Colonic mucosa (tissue), 4 donors: Measurements from ENCODE around the gene CDCA3. TPM values are rescaled to one million over a fixed set of nuclear protein-coding genes. Genes with fewer than 3 reads are reported as not detected.
A peak's percentile ranks its signal among the peaks of the same experiment; 100 is the strongest.
"Not testable (repeated sequence)": the region's sequence is repeated elsewhere in the genome, so short reads cannot be mapped to it uniquely, and the experiment has no call there.

ENCODE experiments used
- DNase-seq: peaks from one replicate; pipeline ENCODE4 v3.0.0-alpha.2; 2020
- H3K27ac ChIP-seq: fragments of 200-600 bp; one replicate; pipeline ENCODE4 v1.8.0; 2021
- H3K27me3 ChIP-seq: fragments of 200-600 bp; one replicate; pipeline ENCODE4 v1.8.0; 2021
- H3K36me3 ChIP-seq: fragments of 200-600 bp; one replicate; pipeline ENCODE4 v1.8.0; 2021
- H3K4me1 ChIP-seq: fragments of 200-600 bp; one replicate; pipeline ENCODE4 v1.8.0; 2021; ENCODE audit warnings: mild to moderate bottlenecking
- H3K4me3 ChIP-seq: fragments of 200-600 bp; one replicate; pipeline ENCODE4 v1.8.0; 2021
- H3K9ac ChIP-seq, 2 donors: one replicate each; pipeline ENCODE4 v1.7.0; 2013; ENCODE audit warnings: control low read depth in 2 of 2, low read depth in 2 of 2, low read length in 2 of 2
- H3K9me3 ChIP-seq: fragments of 200-600 bp; one replicate; pipeline ENCODE4 v1.8.0; 2021
- intact Hi-C: fragments of 100-400 bp; cut with DNase I; formaldehyde crosslinking; loops from one replicate; pipeline ENCODE4 v1.14.1; 2022
- total RNA-seq, 2 donors: library from RNA; stranded (reverse); fragmentation: NEBNext Ultra II Directional in 1 of 2; extraction: Animal tissue kit (Norgen Biotek cat#: 25700) in 1 of 2; gene quantifications; one replicate each; pipeline ENCODE4 v1.2.1, GENCODE V29; 2021
- TF ChIP-seq, protein P1 (sequence below): fragments of 200-600 bp; IDR thresholded peaks from one replicate; pipeline ENCODE4 v1.8.0; 2022; ENCODE audit warnings: antibody characterized with exemption, mild to moderate bottlenecking
- donor health status: healthy.
- donor health status: DM: no; HTN: no; CAD: no.
- donor health status: DM: no; HTN: no; CAD: no.

CDCA3 gene
- total RNA-seq, 2 donors from 2014 or later: 11.4 to 63.7 TPM

DNA sequence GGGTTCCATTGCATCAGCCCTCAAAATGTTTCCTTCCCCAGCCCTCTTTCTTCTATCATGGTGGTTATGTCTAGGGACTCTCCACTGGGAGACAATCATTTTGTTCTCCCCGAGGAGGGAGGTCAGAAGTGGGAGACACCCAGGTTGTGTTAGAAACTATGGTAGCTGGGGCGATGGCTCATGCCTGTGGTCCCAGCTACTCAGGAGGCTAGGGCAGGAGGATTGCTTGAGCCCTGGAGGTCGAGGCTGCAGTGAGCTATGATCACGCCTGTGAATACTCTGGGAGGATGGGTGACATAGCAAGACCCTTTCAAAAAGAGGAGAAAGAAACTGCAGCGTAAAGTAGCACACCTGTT is 40.5 kb upstream of the CDCA3 start:
- no peaks in the 10 kb centered on the region for H3K4me1 ChIP-seq
- H3K27ac ChIP-seq: peak overlapping the region; percentile 89
- no peaks in the 10 kb centered on the region for H3K36me3 ChIP-seq
- no peaks in the 10 kb centered on the region for H3K9me3 ChIP-seq
- intact Hi-C loops: no loop called here
- no peaks in the 10 kb centered on the region for H3K27me3 ChIP-seq
- H3K4me3 ChIP-seq: peak overlapping the region; percentile 32
- TF ChIP-seq, protein P1, sequence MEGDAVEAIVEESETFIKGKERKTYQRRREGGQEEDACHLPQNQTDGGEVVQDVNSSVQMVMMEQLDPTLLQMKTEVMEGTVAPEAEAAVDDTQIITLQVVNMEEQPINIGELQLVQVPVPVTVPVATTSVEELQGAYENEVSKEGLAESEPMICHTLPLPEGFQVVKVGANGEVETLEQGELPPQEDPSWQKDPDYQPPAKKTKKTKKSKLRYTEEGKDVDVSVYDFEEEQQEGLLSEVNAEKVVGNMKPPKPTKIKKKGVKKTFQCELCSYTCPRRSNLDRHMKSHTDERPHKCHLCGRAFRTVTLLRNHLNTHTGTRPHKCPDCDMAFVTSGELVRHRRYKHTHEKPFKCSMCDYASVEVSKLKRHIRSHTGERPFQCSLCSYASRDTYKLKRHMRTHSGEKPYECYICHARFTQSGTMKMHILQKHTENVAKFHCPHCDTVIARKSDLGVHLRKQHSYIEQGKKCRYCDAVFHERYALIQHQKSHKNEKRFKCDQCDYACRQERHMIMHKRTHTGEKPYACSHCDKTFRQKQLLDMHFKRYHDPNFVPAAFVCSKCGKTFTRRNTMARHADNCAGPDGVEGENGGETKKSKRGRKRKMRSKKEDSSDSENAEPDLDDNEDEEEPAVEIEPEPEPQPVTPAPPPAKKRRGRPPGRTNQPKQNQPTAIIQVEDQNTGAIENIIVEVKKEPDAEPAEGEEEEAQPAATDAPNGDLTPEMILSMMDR: no peak
- no peak for DNase-seq
- H3K9ac ChIP-seq: peak overlapping the region; percentile 81 to 83

DNA sequence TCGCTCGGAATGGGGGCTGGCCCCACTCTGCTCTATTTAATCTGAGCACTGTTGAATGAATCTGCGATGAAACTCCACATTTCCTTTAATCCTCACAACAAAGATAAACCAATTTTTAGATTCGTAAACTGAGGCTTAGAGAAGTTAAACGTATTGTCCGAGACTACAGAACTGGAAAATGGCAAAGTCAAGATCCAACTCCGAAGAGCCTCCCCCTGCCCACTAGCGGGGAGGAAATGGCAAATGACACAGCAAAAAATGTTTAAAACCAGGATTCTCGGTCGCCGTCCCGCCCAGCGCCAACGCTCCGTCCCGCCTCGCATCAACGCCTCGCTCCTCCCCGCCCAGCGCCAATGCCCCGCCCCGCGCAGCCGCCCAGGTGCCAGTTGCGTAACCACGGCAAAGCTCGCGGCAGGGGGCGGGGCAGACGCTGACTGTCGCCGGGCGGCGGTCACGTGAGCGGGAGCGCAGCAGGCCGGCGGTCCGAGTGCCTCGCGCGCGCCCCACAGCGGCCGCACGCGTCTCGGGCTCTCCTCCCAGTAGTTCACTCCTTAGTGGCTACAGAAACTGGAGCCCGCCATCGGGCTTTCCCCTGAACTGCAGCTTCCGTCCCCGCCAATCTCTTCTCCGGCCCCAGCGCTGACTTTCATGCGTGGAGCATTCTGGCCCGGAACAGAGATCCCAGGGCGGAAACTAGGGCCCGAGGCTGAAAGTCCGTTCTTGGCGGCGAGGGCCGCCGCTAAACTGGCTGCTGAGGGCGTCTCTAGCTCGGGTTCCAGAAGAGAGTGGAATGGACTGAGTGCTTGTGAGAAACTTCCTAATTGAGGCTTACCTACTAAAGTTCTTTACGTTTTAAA is 39.9 kb upstream of the CDCA3 start:
- H3K9me3 ChIP-seq: no peaks in the 10 kb centered on the region
- H3K27me3 ChIP-seq: no peaks in the 10 kb centered on the region
- TF ChIP-seq, protein P1: peak; percentile 86
- no peaks in the 10 kb centered on the region for H3K36me3 ChIP-seq
- H3K4me1 ChIP-seq: no peaks in the 10 kb centered on the region
- peak overlapping the region; percentile 32 for H3K4me3 ChIP-seq
- intact Hi-C loops: no loop called here
- peak overlapping the region; percentile 89 for H3K27ac ChIP-seq
- H3K9ac ChIP-seq: peak overlapping the region; percentile 81 to 83
- DNase-seq: peak; percentile 99

DNA sequence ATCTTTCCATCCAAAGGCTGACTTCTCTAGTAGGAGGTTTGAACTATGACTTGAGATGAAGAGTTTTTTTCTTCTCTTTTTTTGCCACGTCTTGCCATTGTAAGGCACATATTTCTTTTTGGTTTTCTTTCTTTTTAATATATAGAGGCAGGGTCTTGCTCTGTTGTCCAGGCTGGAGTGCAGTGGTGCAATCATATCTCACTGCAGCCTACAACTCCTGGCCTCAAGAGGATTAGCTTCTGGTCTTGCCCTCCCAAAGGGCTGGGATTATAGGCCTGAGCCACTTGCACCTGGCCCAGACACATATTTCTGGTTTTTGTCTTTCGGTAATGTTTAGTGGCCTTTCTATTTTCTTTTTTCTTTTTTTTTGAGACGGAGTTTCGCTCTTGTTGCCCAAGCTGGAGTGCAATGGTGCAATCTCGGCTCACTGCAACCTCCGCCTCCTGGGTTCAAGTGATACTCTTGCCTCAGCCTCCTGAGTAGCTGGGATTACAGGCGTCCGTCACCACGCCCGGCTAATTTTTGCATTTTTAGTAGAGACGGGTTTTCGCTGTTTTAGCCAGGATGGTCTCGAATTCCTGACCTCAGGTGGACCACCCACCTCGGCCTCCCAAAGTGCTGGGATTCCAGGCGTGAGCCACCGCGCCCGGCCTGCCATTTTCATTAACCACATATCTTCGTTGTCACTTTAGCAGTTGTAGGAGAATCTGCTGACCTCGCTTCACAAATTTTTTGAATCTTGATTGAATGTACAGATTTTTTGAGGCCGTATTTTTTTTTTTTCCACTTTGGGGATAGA is 38.9 kb upstream of the CDCA3 start:
- Histone ChIP-seq H3K9ac (peak overlapping the region in 1 of 2 donors; percentile 80), H3K27ac (peak overlapping the region; percentile 71)
- intact Hi-C loops, H3K27me3 ChIP-seq, H3K4me1 ChIP-seq, H3K9me3 ChIP-seq, DNase-seq, H3K36me3 ChIP-seq, H3K4me3 ChIP-seq: not testable (repeated sequence)

- H3K4me1 ChIP-seq, H3K9me3 ChIP-seq, H3K9ac ChIP-seq, intact Hi-C loops, H3K36me3 ChIP-seq, H3K27me3 ChIP-seq, H3K4me3 ChIP-seq, H3K27ac ChIP-seq, DNase-seq: not testable (repeated sequence)
Measured at GRCh38 chr12:6888794-6889193, 37.7 kb upstream of the CDCA3 start.

- Histone ChIP-seq H3K9ac (no peak overlapping the region), H3K4me1 (no peaks in the 10 kb centered on the region), H3K9me3 (no peaks in the 10 kb centered on the region), H3K36me3 (no peaks in the 10 kb centered on the region), H3K27ac (no peak overlapping the region), H3K27me3 (no peaks in the 10 kb centered on the region), H3K4me3 (no peak overlapping the region)
- DNase-seq: no peak
- TF ChIP-seq, protein P1: no peak
- intact Hi-C loops: no loop called here
Measured at GRCh38 chr12:6888360-6888759, 37.3 kb upstream of the CDCA3 start.

- intact Hi-C loops: no loop called here
- H3K27ac ChIP-seq: no peak overlapping the region
- DNase-seq: peak; percentile 62
Measured at GRCh38 chr12:6887460-6887859, 36.4 kb upstream of the CDCA3 start.

GRCh38 chr12:6886206-6886999 is 35.3 kb upstream of the CDCA3 start:
- DNase-seq, H3K27me3 ChIP-seq, H3K36me3 ChIP-seq, H3K9me3 ChIP-seq, H3K4me3 ChIP-seq, H3K4me1 ChIP-seq, H3K9ac ChIP-seq, H3K27ac ChIP-seq, intact Hi-C loops: not testable (repeated sequence)

More at GRCh38 chr12:6887460-6887859, 36.4 kb upstream of the CDCA3 start:
- TF ChIP-seq, protein P1: no peak
- Histone ChIP-seq H3K9me3 (no peaks in the 10 kb centered on the region), H3K36me3 (no peaks in the 10 kb centered on the region), H3K4me3 (no peak overlapping the region), H3K27me3 (no peaks in the 10 kb centered on the region), H3K9ac (no peak overlapping the region), H3K4me1 (no peaks in the 10 kb centered on the region)
